Measurements from ENCODE around the gene ZC2HC1C.

Gene ZC2HC1C

GRCh38 chr14:75032939-75033338 lies 36.5 kb upstream of the ZC2HC1C start:
- H3K4me3 ChIP-seq (replicated peaks; ENCODE audit: low read depth, low read length), result no peak overlapping the region
- no peak for DNase-seq (ENCODE audit: extremely low read depth, low read depth)
- TF ChIP-seq CTCF (IDR thresholded peaks at IDR 0.05; ENCODE audit: low read depth, low read length, missing control alignments), result no peak

DNA sequence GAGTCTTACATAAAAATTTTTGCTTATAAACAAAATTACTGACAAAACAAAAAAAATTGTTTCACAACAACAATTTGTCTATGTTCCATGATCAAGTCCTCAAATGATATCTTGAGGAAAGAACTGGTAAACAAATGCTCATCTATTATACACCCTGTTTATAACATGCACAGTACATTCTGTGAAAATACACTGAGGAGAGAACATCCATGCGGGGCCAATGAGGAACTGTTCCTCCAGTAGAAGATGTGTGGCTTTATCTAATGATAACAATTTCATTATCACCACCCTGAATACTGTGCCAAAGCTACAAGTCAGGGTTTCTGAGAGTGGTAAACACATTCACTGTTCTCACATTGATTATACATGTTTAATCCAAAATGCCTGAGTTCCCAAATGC lies 28.9 kb upstream of the ZC2HC1C start:
- no peak for DNase-seq (ENCODE audit: extremely low read depth, low read depth)
- H3K4me3 ChIP-seq (replicated peaks; ENCODE audit: low read depth, low read length), result no peak overlapping the region
- TF ChIP-seq CTCF (IDR thresholded peaks at IDR 0.05; ENCODE audit: low read depth, low read length, missing control alignments), result no peak

GRCh38 chr14:75040959-75041358 lies 28.5 kb upstream of the ZC2HC1C start:
- no peak for TF ChIP-seq CTCF (IDR thresholded peaks at IDR 0.05; ENCODE audit: low read depth, low read length, missing control alignments)
- H3K4me3 ChIP-seq (replicated peaks; ENCODE audit: low read depth, low read length), result no peak overlapping the region
- no peak for DNase-seq (ENCODE audit: extremely low read depth, low read depth)

- DNase-seq (ENCODE audit: extremely low read depth, low read depth), result no peak
- TF ChIP-seq CTCF (IDR thresholded peaks at IDR 0.05; ENCODE audit: low read depth, low read length, missing control alignments), result no peak
- H3K4me3 ChIP-seq (replicated peaks; ENCODE audit: low read depth, low read length), result no peak overlapping the region
These were observed 27.8 kb upstream of the ZC2HC1C start for GRCh38 chr14:75041613-75042012.

GRCh38 chr14:75042035-75042434 lies 27.4 kb upstream of the ZC2HC1C start:
- DNase-seq (ENCODE audit: extremely low read depth, low read depth), result no peak
- H3K4me3 ChIP-seq (replicated peaks; ENCODE audit: low read depth, low read length), result no peak overlapping the region
- TF ChIP-seq CTCF (IDR thresholded peaks at IDR 0.05; ENCODE audit: low read depth, low read length, missing control alignments), result no peak

DNA sequence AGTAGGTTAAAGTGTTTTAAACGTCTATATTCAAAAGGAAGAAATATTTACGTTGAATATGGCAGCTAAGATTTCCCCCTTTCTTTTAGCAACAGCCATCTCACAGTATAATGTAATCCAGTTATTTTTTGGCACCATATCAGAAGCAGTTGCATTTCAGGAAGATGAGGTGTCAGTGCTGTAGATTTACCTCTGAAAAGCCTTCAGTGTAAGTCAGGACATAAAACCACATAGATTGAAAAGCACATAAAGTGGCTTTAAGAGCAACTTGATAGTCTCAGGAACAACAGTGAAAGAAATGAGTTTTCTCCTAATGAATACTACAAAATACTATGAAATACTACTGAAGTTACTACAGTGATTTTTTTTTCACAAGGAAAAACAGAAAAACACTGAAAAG lies 25.1 kb upstream of the ZC2HC1C start:
- DNase-seq (ENCODE audit: extremely low read depth, low read depth), result no peak
- no peak overlapping the region for H3K4me3 ChIP-seq (replicated peaks; ENCODE audit: low read depth, low read length)
- TF ChIP-seq CTCF (IDR thresholded peaks at IDR 0.05; ENCODE audit: low read depth, low read length, missing control alignments), result no peak

DNA sequence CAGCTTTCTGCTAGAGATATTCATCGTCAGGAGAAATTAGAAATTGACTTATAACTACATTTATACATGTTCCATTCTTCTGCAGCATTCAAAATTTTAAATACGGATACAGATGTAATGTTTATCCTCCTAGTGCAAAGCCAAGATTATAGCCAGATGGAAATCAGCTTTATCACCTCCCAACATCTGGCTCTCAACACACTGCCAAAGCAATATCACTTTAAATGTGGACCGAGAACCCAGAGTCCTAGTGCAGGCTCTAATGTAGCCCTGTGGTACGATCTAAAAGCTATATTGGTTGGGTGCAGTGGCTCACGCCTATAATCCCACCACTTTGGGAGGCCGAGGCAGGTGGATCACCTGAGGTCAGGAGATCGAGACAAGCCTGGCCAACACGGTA lies 24.7 kb upstream of the ZC2HC1C start:
- no peak overlapping the region for H3K4me3 ChIP-seq (replicated peaks; ENCODE audit: low read depth, low read length)
- DNase-seq (ENCODE audit: extremely low read depth, low read depth), result no peak

More for the DNA sequence above, 24.7 kb upstream of the ZC2HC1C start:
- no peak for TF ChIP-seq CTCF (IDR thresholded peaks at IDR 0.05; ENCODE audit: low read depth, low read length, missing control alignments)

Measured in HFF-Myc (cell line).